WI38 (cell line): ENCODE data around the gene CDC14B.
"Not testable (repeated sequence)": the region's sequence is repeated elsewhere in the genome, so short reads cannot be mapped to it uniquely, and the experiment has no call there.

Experiments
- H3K4me3 ChIP-seq: 2 replicates; pipeline ENCODE4 v1.5.1; 2011; ENCODE audit warnings: low read depth, mild to moderate bottlenecking, control low read depth, low read length
- CTCF ChIP-seq: IDR thresholded peaks from 2 replicates; pipeline ENCODE4 v1.5.1; 2012; ENCODE audit warnings: low read depth, mild to moderate bottlenecking, control low read depth, low read length

CDC14B gene

DNA sequence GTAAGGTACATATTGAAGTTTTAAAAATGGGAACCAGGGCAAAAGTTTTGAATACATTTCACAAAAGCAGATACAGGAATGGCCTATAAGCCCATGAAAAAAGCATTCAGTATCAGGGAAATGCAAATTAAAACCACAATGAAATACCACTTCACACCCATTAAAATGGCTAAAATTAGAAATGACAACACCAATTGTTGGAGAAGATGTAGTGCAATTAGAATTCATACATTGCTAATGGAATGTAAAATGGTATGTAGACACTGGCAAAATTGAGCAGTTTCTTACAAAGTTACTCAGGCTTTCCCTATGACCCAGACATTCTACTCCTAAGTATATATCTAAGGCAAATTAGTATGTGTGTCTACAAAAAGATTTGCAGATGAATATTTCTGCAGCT is 34.2 kb downstream of the CDC14B start:
- no peak for TF ChIP-seq CTCF
- H3K4me3 ChIP-seq, result no peak overlapping the region

- not testable (repeated sequence) for H3K4me3 ChIP-seq
Observed at GRCh38 chr9:96582199-96582598, 37.4 kb downstream of the CDC14B start.

DNA sequence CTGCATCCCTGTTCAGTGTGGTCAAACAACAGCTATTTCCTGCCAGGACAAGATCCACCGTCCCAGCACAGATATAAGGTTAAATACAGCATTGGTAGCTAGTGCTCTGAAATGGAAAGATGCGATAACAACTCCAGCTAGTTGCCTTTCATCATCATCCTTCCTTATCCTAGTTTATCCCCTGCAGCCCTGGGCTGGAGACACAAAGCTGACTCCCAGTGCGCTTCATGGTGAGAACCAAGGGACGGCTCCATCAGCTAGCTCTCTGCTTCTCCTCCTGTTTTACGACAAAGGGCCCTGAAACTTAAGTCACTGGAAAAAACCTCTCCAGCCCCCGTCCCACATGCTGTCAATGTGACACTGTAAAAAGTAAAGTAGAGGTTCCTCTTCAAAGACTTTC is 37.9 kb downstream of the CDC14B start:
- no peak for TF ChIP-seq CTCF
- no peak overlapping the region for H3K4me3 ChIP-seq

DNA sequence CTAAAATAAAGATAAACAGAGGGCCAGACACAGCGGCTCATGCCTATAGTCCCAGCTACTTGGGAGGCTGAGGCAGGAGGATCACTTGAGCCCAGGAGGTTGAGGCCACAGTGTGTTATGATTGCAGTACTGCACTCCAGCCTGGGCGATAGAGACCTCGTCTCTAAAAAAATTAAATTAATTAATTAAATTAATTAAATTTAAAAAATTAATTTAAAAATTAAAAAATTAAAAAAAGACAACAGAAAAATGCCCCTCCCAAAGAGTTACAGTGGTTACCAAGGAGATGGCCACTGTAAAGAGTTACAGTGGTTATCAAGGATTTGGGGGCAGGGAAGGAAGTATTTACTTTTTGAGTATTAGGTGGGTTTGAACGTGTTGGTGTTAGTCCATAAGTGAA is 38.3 kb downstream of the CDC14B start:
- no peak for TF ChIP-seq CTCF
- H3K4me3 ChIP-seq, result no peak overlapping the region

- no peak for TF ChIP-seq CTCF
Observed at GRCh38 chr9:96574931-96575351, 44.7 kb downstream of the CDC14B start.

GRCh38 chr9:96574455-96574854 is 45.2 kb downstream of the CDC14B start:
- no peak overlapping the region for H3K4me3 ChIP-seq
- TF ChIP-seq CTCF, result no peak

More at GRCh38 chr9:96574931-96575351, 44.7 kb downstream of the CDC14B start:
- no peak overlapping the region for H3K4me3 ChIP-seq

DNA sequence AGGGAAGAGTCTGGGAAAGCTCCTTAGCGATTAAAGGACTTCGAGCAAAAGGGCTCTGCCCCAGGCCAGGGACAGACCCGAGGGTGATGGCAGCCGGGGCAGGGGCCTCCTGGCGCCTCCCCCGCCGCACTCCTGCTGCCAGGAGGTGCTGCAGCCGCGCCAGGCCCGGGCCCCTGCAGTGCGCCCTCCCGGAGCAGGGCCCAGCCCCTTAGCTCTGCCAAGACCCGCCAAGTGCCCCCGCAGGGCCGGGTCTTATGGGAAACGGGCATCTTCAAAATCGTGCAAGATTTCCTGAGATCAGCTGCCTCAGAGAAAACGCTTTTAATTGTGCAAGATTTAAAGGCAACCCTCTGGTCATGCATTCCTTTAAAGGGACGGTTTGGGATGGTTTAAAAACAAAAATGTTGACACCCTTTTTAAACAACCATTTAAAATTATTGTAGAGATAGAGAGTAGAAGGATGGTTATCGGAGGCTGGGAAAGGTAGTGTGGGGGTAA is 52.4 kb downstream of the CDC14B start:
- peak overlapping the region; percentile 69 for H3K4me3 ChIP-seq
- TF ChIP-seq CTCF, result no peak

- TF ChIP-seq CTCF, result peak; percentile 39
- H3K4me3 ChIP-seq, result peak overlapping the region; percentile 69
Observed at GRCh38 chr9:96566498-96567202, 53.0 kb downstream of the CDC14B start.
